ENCODE results near the gene HOXB9. TPM values are rescaled to one million over a fixed set of nuclear protein-coding genes. Genes with fewer than 3 reads are reported as not detected.

HOXB9 gene
- total RNA-seq, 1 experiment from 2014 or later, result 1.4 TPM

- H3K27me3 Mint-ChIP-seq (ENCODE audit: insufficient read depth, unreplicated experiment), result peaks cover 22% of the 10 kb centered on the region
- H3K4me1 Mint-ChIP-seq (ENCODE audit: insufficient read depth, unreplicated experiment), result peaks cover 8% of the 10 kb centered on the region
- no TSS peak for BruUV-seq (replicated peaks)
- ChIA-PET CTCF (interaction anchor here (0.6 kb wide), 1 partner anchor 103 kb away, joined by 3 read pairs; no protein-coding TSS in a partner anchor), POLR2A (no interaction called here)
- intact Hi-C loops (cut with micrococcal nuclease), result no loop called here
- DNase-seq (ENCODE audit: unreplicated experiment), result no peak
- H3K27ac Mint-ChIP-seq (ENCODE audit: low read depth, unreplicated experiment), result no peak overlapping the region
- H3K4me3 Mint-ChIP-seq (ENCODE audit: unreplicated experiment), result no peak overlapping the region
- H3K9me3 Mint-ChIP-seq (ENCODE audit: unreplicated experiment), result no peaks in the 10 kb centered on the region
- TF ChIP-seq CTCF (IDR thresholded peaks at IDR 0.05; ENCODE audit: unreplicated experiment), result no peak
- H3K36me3 Mint-ChIP-seq (ENCODE audit: insufficient read depth, unreplicated experiment), result no peaks in the 10 kb centered on the region
Observed at GRCh38 chr17:48575673-48576478, 50.3 kb downstream of the HOXB9 start.

GRCh38 chr17:48575066-48575582 is 51.0 kb downstream of the HOXB9 start:
- CTCF ChIA-PET, result interaction anchor here (0.6 to 0.7 kb wide), 2 partner anchors 21 to 28 kb away, joined by 3 to 6 read pairs; no protein-coding TSS in a partner anchor

GRCh38 chr17:48574505-48575065 is 51.6 kb downstream of the HOXB9 start:
- CTCF ChIA-PET, result interaction anchor here (0.6 to 0.8 kb wide), 3 partner anchors 28 to 70 kb away, joined by 3 to 4 read pairs (median 3); no protein-coding TSS in a partner anchor
- Mint-ChIP-seq H3K4me1 (ENCODE audit: insufficient read depth, unreplicated experiment) (peaks cover 8% of the 10 kb centered on the region), H3K27ac (ENCODE audit: low read depth, unreplicated experiment) (no peak overlapping the region), H3K36me3 (ENCODE audit: insufficient read depth, unreplicated experiment) (no peaks in the 10 kb centered on the region), H3K9me3 (ENCODE audit: unreplicated experiment) (no peaks in the 10 kb centered on the region), H3K4me3 (ENCODE audit: unreplicated experiment) (no peak overlapping the region), H3K27me3 (ENCODE audit: insufficient read depth, unreplicated experiment) (peaks cover 15% of the 10 kb centered on the region)
- no peak for TF ChIP-seq CTCF (IDR thresholded peaks at IDR 0.05; ENCODE audit: unreplicated experiment)
- intact Hi-C loops (cut with micrococcal nuclease), result no loop called here
- no TSS peak for BruUV-seq (replicated peaks)
- no peak for DNase-seq (ENCODE audit: unreplicated experiment)
- POLR2A ChIA-PET, result interaction anchor here (0.7 kb wide), 2 partner anchors 48 to 346 kb away, joined by 3 read pairs; no protein-coding TSS in a partner anchor

More at GRCh38 chr17:48575066-48575582, 51.0 kb downstream of the HOXB9 start:
- no peak overlapping the region for H3K27ac Mint-ChIP-seq (ENCODE audit: low read depth, unreplicated experiment)
- no peaks in the 10 kb centered on the region for H3K36me3 Mint-ChIP-seq (ENCODE audit: insufficient read depth, unreplicated experiment)
- peaks cover 8% of the 10 kb centered on the region for H3K4me1 Mint-ChIP-seq (ENCODE audit: insufficient read depth, unreplicated experiment)
- no peaks in the 10 kb centered on the region for H3K9me3 Mint-ChIP-seq (ENCODE audit: unreplicated experiment)
- DNase-seq (ENCODE audit: unreplicated experiment), result no peak
- no peak overlapping the region for H3K4me3 Mint-ChIP-seq (ENCODE audit: unreplicated experiment)
- TF ChIP-seq CTCF (IDR thresholded peaks at IDR 0.05; ENCODE audit: unreplicated experiment), result no peak
- no TSS peak for BruUV-seq (replicated peaks)
- H3K27me3 Mint-ChIP-seq (ENCODE audit: insufficient read depth, unreplicated experiment), result peaks cover 21% of the 10 kb centered on the region
- intact Hi-C loops (cut with micrococcal nuclease), result no loop called here
- POLR2A ChIA-PET, result interaction anchor here (0.7 kb wide), 1 partner anchor 346 kb away, joined by 3 read pairs; no protein-coding TSS in a partner anchor

GRCh38 chr17:48571826-48572417 is 54.2 kb downstream of the HOXB9 start:
- no TSS peak for BruUV-seq (replicated peaks)

More at GRCh38 chr17:48571826-48572417, 54.2 kb downstream of the HOXB9 start:
- POLR2A ChIA-PET, result no interaction called here
- Mint-ChIP-seq H3K9me3 (ENCODE audit: unreplicated experiment) (no peaks in the 10 kb centered on the region), H3K4me1 (ENCODE audit: insufficient read depth, unreplicated experiment) (peaks cover 4% of the 10 kb centered on the region), H3K27me3 (ENCODE audit: insufficient read depth, unreplicated experiment) (no peaks in the 10 kb centered on the region), H3K36me3 (ENCODE audit: insufficient read depth, unreplicated experiment) (no peaks in the 10 kb centered on the region), H3K4me3 (ENCODE audit: unreplicated experiment) (no peak overlapping the region), H3K27ac (ENCODE audit: low read depth, unreplicated experiment) (no peak overlapping the region)
- DNase-seq (ENCODE audit: unreplicated experiment), result no peak
- CTCF ChIA-PET, result no interaction called here
- intact Hi-C loops (cut with micrococcal nuclease), result no loop called here
- no peak for TF ChIP-seq CTCF (IDR thresholded peaks at IDR 0.05; ENCODE audit: unreplicated experiment)

Data from MCF 10A (cell line).